BLaER1 (cell line): ENCODE measurements around the gene SLC5A11.
"Not testable (repeated sequence)": the region's sequence is repeated elsewhere in the genome, so short reads cannot be mapped to it uniquely, and the experiment has no call there.

Experiments used
- H3K27ac ChIP-seq: shearing (Covaris generic); formaldehyde crosslinking; 2 replicates; pipeline ENCODE4 v1.8.1; 2022
- H3K27me3 ChIP-seq: shearing (Covaris generic); formaldehyde crosslinking; 2 replicates; pipeline ENCODE4 v1.8.1; 2022
- H3K36me3 ChIP-seq: shearing (Covaris generic); formaldehyde crosslinking; 2 replicates; pipeline ENCODE4 v1.8.1; 2022
- H3K4me1 ChIP-seq: shearing (Covaris generic); formaldehyde crosslinking; 2 replicates; pipeline ENCODE4 v1.8.1; 2022
- H3K4me2 ChIP-seq: shearing (Covaris generic); formaldehyde crosslinking; 2 replicates; pipeline ENCODE4 v1.8.1; 2022
- H3K4me3 ChIP-seq: shearing (Covaris generic); formaldehyde crosslinking; 2 replicates; pipeline ENCODE4 v1.8.1; 2022
- H3K9ac ChIP-seq: shearing (Covaris generic); formaldehyde crosslinking; 2 replicates; pipeline ENCODE4 v1.8.1; 2022
- H3K9me3 ChIP-seq: shearing (Covaris generic); formaldehyde crosslinking; 2 replicates; pipeline ENCODE4 v1.8.1; 2022
- H4K20me1 ChIP-seq: shearing (Covaris generic); formaldehyde crosslinking; 2 replicates; pipeline ENCODE4 v1.8.1; 2022
- Cebpa-rat ChIP-seq: shearing (Covaris generic); IDR thresholded peaks from 2 replicates; pipeline ENCODE4 v1.8.1; 2022

SLC5A11 gene, protein sequence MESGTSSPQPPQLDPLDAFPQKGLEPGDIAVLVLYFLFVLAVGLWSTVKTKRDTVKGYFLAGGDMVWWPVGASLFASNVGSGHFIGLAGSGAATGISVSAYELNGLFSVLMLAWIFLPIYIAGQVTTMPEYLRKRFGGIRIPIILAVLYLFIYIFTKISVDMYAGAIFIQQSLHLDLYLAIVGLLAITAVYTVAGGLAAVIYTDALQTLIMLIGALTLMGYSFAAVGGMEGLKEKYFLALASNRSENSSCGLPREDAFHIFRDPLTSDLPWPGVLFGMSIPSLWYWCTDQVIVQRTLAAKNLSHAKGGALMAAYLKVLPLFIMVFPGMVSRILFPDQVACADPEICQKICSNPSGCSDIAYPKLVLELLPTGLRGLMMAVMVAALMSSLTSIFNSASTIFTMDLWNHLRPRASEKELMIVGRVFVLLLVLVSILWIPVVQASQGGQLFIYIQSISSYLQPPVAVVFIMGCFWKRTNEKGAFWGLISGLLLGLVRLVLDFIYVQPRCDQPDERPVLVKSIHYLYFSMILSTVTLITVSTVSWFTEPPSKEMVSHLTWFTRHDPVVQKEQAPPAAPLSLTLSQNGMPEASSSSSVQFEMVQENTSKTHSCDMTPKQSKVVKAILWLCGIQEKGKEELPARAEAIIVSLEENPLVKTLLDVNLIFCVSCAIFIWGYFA

DNA sequence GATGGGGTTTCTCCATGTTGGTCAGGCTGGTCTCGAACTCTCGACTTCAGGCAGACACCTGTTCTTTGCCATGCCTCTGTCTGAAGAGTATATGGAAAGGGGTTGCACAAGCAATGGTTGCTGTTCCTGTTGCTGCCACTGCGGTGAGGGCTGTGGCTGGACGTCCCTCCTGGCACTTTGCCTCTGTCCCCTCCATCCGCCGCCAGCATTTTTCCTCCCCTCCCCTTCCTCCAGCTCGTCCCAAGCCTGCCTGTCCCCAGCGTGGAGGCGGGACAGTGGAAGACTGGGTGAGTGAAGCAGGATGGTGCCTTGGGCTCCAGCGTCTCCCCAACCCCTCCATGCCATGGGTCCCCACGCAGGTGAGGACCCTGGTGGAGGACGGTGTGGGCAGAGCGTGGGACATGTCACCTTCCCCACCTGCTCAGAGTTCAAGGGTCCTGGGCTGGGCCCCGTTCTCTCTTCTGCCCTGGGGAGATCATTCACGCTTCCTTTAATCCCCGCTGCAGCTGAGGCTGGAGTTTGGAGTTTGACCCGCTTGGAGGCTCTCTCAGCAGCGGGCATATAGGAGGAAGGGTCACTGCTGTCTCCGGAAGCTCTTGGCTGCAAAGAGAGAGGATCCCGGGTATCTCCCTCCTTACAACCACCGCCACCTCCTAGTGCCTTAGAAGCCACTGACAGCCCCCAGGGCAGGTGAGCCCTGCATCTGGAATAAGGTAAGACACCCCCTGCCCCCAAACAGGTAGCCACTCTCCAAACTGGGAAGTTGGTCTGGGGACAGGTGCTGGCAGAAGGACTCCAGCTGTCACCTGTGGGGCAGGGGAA, at the start of gene SLC5A11:
Gene SLC5A11, plus strand, starts transcription at position 238 of the 822 bp plus-strand sequence. CDS start 12,681 bp downstream, outside the sequence.
- Histone ChIP-seq H3K27ac (no peak within 1 kb of the TSS), H3K27me3 (no peaks in the 10 kb centered on the region), H3K9me3 (no peaks in the 10 kb centered on the region), H4K20me1 (no peaks in the 10 kb centered on the region), H3K36me3 (no peaks in the 10 kb centered on the region), H3K4me3 (no peak within 1 kb of the TSS), H3K4me2 (no peak within 1 kb of the TSS), H3K9ac (no peak within 1 kb of the TSS), H3K4me1 (no peaks in the 10 kb centered on the region)
- TF ChIP-seq Cebpa-rat: no peak

DNA sequence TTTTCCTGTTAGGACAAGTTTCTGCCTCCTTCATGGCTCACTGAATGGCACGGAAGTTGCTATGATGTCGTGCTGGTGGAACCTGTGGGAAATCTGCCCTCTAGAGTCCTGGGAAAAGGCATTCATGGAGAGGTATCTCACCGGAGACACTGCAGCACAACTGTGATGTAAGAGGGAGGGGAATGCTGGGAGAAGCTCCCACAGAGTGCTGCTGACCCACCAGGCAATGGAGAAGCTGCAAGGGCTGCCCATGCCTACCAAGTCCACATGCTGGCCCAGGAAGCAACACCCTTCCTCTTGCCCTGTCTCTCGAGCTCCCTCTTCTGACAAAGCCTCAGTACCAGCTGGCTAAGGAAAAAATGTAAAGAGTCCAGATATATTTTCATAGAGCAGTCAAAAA, 45.2 kb upstream of the SLC5A11 start:
- TF ChIP-seq Cebpa-rat: no peak
- H3K9ac ChIP-seq: no peak overlapping the region
- no peak overlapping the region for H3K4me3 ChIP-seq
- no peaks in the 10 kb centered on the region for H3K4me1 ChIP-seq
- H4K20me1 ChIP-seq: no peaks in the 10 kb centered on the region
- no peaks in the 10 kb centered on the region for H3K9me3 ChIP-seq
- peaks cover 100% of the 10 kb centered on the region for H3K36me3 ChIP-seq
- no peak overlapping the region for H3K4me2 ChIP-seq
- no peak overlapping the region for H3K27ac ChIP-seq
- no peaks in the 10 kb centered on the region for H3K27me3 ChIP-seq

DNA sequence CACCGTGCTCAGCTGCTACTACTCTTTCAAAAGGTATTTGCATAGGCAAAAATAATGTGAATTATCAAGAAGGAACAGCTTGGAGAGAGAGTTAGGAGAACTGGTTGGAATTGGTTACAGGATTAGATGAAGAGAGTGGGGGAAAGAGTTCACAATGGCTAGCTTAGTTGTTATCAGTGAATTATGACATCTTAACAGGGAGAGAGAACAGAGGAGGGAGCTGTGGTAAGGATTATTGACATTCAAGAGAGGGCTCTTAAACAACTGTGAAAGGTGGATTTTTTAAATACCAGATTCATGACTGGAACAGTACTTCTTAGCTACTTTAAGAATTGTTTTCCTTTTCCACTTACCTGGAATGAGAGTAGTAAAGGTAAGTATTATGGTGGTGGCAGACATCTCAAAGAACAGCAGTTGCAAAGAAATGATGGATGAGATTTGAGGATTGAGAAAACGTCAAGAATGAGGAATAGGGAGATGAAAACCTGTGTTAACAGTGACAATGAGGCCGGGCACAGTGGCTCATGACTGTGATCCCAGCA, 43.9 kb upstream of the SLC5A11 start:
- Histone ChIP-seq H4K20me1 (no peaks in the 10 kb centered on the region), H3K4me1 (no peaks in the 10 kb centered on the region), H3K27me3 (no peaks in the 10 kb centered on the region), H3K27ac (no peak overlapping the region), H3K4me2 (no peak overlapping the region), H3K36me3 (peaks cover 100% of the 10 kb centered on the region), H3K9me3 (no peaks in the 10 kb centered on the region), H3K9ac (no peak overlapping the region), H3K4me3 (no peak overlapping the region)
- TF ChIP-seq Cebpa-rat: no peak

DNA sequence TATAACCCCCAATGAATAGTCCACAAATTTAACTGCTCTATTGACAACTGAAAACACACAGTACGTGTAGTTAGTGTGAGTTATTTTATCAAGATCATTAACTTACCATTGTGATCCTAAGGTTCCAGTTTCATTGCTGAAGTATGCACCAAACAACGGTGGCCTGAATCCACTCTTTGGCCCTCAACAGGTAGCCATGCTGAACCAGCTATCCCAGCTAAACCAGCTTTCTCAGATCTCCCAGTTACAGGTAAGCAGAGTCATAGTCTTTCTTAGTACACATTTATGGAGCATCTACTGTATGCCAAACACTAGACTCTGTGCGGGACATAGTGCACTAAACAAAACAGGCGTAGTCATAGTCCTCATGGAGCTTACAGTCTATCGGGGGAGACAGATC, 40.3 kb upstream of the SLC5A11 start:
- Histone ChIP-seq H3K4me2 (no peak overlapping the region), H4K20me1 (peaks cover 20% of the 10 kb centered on the region)

DNA sequence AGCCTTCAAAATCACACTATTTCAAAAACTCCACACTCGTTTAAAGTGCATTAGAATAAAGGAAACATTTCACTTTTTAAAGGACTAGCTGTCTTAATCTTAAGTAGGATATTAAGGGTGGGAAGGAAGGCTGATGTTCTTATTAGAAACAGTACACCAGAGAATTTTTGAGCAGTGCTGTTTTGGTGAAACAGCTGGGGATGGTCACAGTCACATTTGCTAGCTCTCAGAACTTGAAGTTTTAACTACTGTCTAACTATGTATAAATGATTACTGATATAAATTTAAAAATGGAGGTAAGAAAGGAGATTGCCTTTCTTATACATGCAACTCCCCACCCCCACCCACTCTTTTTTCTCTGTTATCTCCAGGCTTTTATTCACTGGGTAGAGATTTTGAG, 38.5 kb upstream of the SLC5A11 start:
- Histone ChIP-seq H3K4me3 (no peak overlapping the region), H3K4me1 (no peaks in the 10 kb centered on the region), H3K9me3 (no peaks in the 10 kb centered on the region), H3K36me3 (peaks cover 99% of the 10 kb centered on the region), H4K20me1 (peaks cover 38% of the 10 kb centered on the region), H3K27me3 (no peaks in the 10 kb centered on the region), H3K27ac (no peak overlapping the region), H3K4me2 (no peak overlapping the region), H3K9ac (no peak overlapping the region)
- no peak for TF ChIP-seq Cebpa-rat

More for the DNA sequence above, 40.3 kb upstream of the SLC5A11 start:
- no peak for TF ChIP-seq Cebpa-rat
- Histone ChIP-seq H3K36me3 (peaks cover 99% of the 10 kb centered on the region), H3K27me3 (no peaks in the 10 kb centered on the region), H3K4me1 (no peaks in the 10 kb centered on the region), H3K4me3 (no peak overlapping the region), H3K27ac (no peak overlapping the region), H3K9ac (no peak overlapping the region), H3K9me3 (no peaks in the 10 kb centered on the region)

DNA sequence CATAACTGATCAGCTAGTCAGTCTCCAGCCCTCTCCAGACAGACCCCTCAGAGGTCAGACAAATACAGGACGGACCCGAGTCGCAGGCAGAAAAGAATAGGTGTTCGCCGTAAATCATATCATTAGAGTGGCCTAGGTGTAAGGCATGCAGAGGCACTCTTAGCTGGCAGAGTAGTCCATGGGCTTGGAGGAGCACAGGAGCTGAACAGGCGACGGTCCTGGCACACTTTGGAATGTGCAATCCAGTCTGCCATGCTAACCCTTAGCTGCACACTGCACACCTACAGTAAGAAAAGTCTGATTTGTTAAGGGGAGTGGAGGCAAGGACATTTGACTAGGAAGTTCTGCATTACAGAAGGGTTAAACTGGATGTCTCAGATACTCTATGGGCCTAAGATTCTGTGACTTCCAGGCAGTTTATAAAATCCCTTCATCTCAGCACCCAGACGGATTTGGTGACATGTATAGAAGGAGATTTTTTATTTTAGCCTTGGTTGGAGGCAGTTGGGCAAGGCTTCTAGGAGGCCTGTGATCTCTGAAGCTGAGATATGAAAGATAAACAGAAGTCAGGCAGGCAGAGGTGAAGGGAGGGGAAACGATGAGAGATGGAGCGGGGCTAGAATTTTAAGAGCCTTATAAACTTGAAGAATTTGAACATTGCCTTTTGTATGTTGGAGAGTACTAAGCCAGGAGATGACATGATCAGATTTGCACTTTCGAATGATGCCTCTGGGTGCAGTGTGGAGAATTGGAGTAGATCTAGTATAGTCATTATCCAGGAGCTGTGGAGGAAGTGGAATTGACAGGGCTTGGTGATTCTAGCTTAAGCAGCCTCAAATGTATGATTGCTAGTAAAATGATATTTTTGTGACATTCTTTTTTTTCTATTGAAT, 34.6 kb upstream of the SLC5A11 start:
- peaks cover 99% of the 10 kb centered on the region for H3K36me3 ChIP-seq
- no peak overlapping the region for H3K4me3 ChIP-seq

DNA sequence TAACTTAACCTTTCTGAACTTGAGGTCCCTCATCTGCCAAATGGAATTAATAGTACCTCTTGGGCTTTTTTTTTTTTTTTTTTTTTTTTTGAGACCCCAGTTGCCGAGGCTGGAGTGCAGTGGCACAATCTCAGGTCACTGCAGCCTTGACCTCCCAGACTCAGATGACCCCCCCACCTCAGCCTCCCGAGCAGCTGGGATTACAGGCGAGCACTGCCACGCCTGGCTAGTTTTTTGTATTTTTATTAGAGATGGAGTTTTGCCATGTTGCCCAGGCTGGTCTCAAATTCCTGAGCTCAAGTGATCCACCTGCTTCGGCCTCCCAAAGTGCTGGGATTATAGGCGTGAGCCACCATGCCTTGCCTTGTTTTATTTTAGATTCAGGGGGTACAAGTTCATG, 33.0 kb upstream of the SLC5A11 start:
- not testable (repeated sequence) for H3K27me3 ChIP-seq, H3K9me3 ChIP-seq, H3K4me1 ChIP-seq, H3K27ac ChIP-seq, H3K9ac ChIP-seq, H3K4me2 ChIP-seq, H3K4me3 ChIP-seq
- Histone ChIP-seq H4K20me1 (peaks cover 55% of the 10 kb centered on the region), H3K36me3 (peaks cover 99% of the 10 kb centered on the region)

More for the DNA sequence above, 34.6 kb upstream of the SLC5A11 start:
- Histone ChIP-seq H3K9ac (no peak overlapping the region), H3K27me3 (no peaks in the 10 kb centered on the region), H3K27ac (no peak overlapping the region), H3K9me3 (no peaks in the 10 kb centered on the region), H3K4me2 (no peak overlapping the region), H3K4me1 (no peaks in the 10 kb centered on the region), H4K20me1 (peaks cover 55% of the 10 kb centered on the region)
- no peak for TF ChIP-seq Cebpa-rat

DNA sequence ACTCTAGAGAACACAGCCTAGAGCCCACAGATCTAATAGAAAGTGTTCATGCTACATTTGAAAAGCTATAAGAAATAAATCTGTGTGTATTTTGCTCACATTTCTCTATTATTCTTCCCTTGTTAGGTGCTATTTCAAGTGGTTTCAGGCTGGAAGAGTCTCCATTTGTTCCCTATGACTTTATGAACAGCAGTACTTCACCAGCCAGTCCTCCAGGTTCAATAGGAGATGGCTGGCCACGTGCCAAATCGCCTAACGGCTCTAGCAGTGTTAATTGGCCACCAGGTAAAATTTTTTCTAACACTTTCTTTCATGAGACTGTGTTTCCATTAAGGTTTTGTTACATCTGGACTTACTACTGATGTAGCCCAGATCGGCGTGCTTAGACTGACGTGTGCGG, 30.7 kb upstream of the SLC5A11 start:
- Histone ChIP-seq H3K36me3 (peaks cover 100% of the 10 kb centered on the region), H3K27me3 (no peaks in the 10 kb centered on the region), H3K4me1 (no peaks in the 10 kb centered on the region), H4K20me1 (peaks cover 44% of the 10 kb centered on the region), H3K4me2 (no peak overlapping the region), H3K27ac (no peak overlapping the region), H3K4me3 (no peak overlapping the region), H3K9me3 (no peaks in the 10 kb centered on the region), H3K9ac (no peak overlapping the region)
- no peak for TF ChIP-seq Cebpa-rat

DNA sequence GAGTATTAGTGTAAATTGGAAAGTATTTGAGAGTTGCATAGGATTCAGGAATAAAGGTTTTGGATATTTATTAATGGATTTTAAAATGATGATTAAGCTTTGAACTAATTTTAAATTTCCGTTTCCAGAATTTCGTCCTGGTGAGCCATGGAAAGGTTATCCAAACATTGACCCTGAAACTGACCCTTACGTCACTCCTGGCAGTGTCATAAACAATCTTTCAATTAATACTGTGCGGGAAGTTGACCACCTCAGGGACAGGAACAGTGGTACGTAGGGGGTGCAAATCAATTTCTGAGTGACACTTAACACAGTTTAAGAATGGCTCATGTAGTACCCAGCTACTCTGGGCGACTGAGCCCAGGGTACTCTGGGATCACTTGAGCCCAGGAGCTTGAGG, 29.1 kb upstream of the SLC5A11 start:
- H3K27me3 ChIP-seq: no peaks in the 10 kb centered on the region
- no peak overlapping the region for H3K9ac ChIP-seq
- H3K4me1 ChIP-seq: no peaks in the 10 kb centered on the region; the same call in 1 of the 2 replicates

More for the DNA sequence above, 29.1 kb upstream of the SLC5A11 start:
- Histone ChIP-seq H3K9me3 (no peaks in the 10 kb centered on the region), H3K4me3 (no peak overlapping the region), H3K4me2 (no peak overlapping the region), H3K27ac (no peak overlapping the region), H3K36me3 (peaks cover 100% of the 10 kb centered on the region), H4K20me1 (peaks cover 35% of the 10 kb centered on the region)
- no peak for TF ChIP-seq Cebpa-rat
